ENCODE results near the gene CXCR5.
A peak's percentile ranks its signal among the peaks of the same experiment; 100 is the strongest.
"Not testable (repeated sequence)": the region's sequence is repeated elsewhere in the genome, so short reads cannot be mapped to it uniquely, and the experiment has no call there.

CXCR5 gene

DNA sequence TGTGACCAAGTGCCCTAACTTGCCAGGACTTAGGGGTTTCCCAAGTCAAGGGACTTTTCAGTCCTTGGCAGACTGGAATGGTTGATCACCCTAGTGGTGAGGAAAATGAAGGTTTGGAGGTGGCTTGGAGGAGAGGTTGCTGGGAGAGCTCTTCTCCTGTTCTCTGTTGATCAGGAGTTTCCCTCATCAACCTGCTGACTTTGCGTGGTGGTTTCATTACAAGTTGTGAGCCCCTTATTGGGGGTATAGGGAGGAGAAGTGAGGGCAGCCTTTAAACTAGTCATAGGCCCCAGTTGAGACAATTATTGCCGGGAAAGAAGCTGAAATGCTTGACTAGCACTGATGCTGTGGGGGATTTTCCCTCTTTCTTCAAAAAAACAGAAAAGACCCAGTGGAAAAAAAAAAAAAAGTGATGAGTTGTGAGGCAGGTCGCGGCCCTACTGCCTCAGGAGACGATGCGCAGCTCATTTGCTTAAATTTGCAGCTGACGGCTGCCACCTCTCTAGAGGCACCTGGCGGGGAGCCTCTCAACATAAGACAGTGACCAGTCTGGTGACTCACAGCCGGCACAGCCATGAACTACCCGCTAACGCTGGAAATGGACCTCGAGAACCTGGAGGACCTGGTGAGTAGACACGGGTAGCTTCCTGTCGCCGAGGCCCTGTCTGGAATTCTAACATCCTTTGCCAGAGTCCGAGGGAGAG, at the start of gene CXCR5:
Gene CXCR5 (plus strand): TSS at position 525 of the 704 bp plus-strand sequence. CDS start 50 bp downstream, at position 575.
- DNase-seq (ENCODE audit: low read depth): peak; percentile 37

GRCh38 chr11:118834427-118835028, 49.2 kb upstream of the CXCR5 start:
- DNase-seq (ENCODE audit: low read depth): no peak

GRCh38 chr11:118837868-118838267, 45.8 kb upstream of the CXCR5 start:
- no peak for DNase-seq (ENCODE audit: low read depth)

- DNase-seq (ENCODE audit: low read depth): no peak
These were observed 44.7 kb upstream of the CXCR5 start for GRCh38 chr11:118838905-118839553.

GRCh38 chr11:118841469-118842242, 42.0 kb upstream of the CXCR5 start:
- DNase-seq (ENCODE audit: low read depth): peak; percentile 2

GRCh38 chr11:118842369-118842768, 41.3 kb upstream of the CXCR5 start:
- DNase-seq (ENCODE audit: low read depth): no peak

GRCh38 chr11:118842843-118843242, 40.8 kb upstream of the CXCR5 start:
- not testable (repeated sequence) for DNase-seq (ENCODE audit: low read depth)

DNA sequence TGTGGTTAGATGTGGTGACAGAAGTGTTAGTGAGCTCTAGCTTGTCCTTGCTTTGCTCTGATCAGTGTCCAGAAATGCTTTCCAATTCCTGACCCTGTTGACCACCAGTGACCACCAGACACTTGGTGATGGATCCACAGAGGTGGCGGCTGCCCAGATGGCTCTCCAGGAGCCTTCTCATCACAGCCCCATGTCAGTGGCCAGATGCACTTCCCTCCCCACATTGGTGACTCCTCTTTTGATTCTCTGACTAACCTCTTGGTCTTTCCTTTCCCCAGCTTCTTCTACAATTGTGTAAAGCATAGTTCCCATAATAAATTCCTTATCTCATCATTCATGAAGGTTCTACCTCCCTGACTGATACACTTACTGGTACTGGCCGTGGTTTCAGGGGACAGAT, 40.1 kb upstream of the CXCR5 start:
- no peak for DNase-seq (ENCODE audit: low read depth)

GRCh38 chr11:118845369-118845768, 38.3 kb upstream of the CXCR5 start:
- DNase-seq (ENCODE audit: low read depth): no peak

GRCh38 chr11:118846181-118846935, 37.3 kb upstream of the CXCR5 start:
- DNase-seq (ENCODE audit: low read depth): no peak

- no peak for DNase-seq (ENCODE audit: low read depth)
These were observed 33.9 kb upstream of the CXCR5 start for GRCh38 chr11:118849825-118850224.

GRCh38 chr11:118851970-118852369, 31.7 kb upstream of the CXCR5 start:
- no peak for DNase-seq (ENCODE audit: low read depth)

GRCh38 chr11:118853678-118854077, 30.0 kb upstream of the CXCR5 start:
- DNase-seq (ENCODE audit: low read depth): no peak

DNA sequence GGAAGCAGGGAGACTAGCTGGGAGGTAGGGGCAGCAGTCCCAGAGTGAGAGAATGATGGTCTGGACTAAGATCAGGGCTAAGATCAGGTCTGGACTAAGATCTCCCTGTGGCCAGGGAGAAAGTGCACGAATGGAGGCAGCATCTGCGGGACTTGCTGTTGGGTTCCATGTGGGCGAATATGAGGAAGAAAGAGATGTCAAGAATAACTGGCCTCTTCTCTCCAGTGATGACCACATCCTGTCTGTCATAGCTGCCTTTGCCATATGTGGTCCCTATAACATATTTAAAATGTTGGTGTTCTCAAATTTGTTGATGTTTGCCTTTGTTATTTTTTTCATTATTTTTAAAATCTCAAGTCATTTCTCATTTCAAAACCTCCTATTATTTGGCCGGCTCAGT, 27.4 kb upstream of the CXCR5 start:
- no peak for DNase-seq (ENCODE audit: low read depth)

DNA sequence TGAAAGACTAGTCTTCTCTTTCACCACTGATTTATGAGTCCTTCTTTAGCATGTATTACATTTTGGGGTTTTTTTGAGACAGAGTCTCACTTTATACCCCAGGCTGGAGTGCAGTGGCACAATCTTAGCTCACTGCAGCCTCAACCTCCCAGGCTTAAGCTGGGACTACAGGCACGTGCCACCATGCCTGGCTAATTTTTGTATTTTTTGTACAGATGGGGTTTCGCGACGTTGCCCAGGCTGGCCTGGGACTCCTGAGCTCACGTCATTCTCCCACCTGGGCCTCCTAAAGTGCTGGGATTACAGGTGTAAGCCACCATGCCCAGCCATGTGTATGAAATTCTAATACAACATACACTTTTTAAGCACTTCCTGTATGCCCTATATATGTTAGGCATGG, 26.3 kb upstream of the CXCR5 start:
- DNase-seq (ENCODE audit: low read depth): no peak

DNA sequence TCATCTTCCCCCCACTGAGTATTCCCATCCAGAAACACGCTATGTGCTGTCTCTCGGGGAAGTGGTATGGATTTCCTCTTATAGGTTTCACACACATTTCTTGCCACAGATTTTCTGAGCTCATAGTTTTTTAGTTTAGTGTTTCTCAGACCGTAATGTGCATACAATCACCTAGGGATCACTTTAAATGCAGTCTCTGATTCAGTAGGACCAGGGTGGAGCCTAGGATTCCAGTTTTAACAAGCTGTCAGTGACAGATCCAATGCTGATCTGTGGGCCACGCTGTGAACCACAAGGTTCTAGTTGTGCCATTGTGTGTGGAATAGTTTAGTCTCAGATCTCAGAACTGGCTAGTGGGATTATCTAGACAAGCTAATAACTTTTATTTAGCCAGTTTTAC, 23.7 kb upstream of the CXCR5 start:
- DNase-seq (ENCODE audit: low read depth): no peak

GRCh38 chr11:118868659-118869058, 15.0 kb upstream of the CXCR5 start:
- DNase-seq (ENCODE audit: low read depth): no peak

GRCh38 chr11:118870396-118871343, 13.0 kb upstream of the CXCR5 start:
- no peak for DNase-seq (ENCODE audit: low read depth)

DNA sequence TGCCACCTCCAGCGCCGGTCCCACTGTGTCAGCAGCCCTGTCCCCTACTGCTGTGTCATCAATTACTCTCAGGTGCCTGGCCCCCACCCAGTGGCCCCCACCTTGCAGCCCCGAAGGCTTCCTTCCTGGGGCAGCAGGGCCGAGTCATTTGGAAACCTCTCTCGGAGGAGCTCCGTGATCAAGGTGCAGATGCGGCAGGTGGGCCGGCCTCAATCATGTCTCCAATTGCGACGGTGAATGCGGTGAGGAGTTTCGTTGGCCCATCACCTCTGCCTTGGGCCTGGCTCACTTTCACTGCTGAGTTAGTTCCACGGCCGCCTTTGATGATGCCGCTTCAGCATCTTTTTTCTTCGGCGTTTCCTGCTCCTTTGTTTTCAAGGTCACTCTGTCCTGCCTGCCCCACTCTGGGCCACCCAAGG, 11.3 kb upstream of the CXCR5 start:
- peak; percentile 38 for DNase-seq (ENCODE audit: low read depth)

GRCh38 chr11:118873804-118874203, 9.9 kb upstream of the CXCR5 start:
- no peak for DNase-seq (ENCODE audit: low read depth)

- no peak for DNase-seq (ENCODE audit: low read depth)
These were observed 7.4 kb upstream of the CXCR5 start for GRCh38 chr11:118876286-118876685.
